CD4-positive, alpha-beta T cell treated with Interleukin-4 for 1 hour (primary cell): ENCODE measurements around the gene GAS6.
"Not testable (repeated sequence)": the region's sequence is repeated elsewhere in the genome, so short reads cannot be mapped to it uniquely, and the experiment has no call there.

Experiments
- DNase-seq, 2 donors: peaks; one replicate each; pipeline ENCODE4 v3.0.0-alpha.2; 2020 to 2022

Gene GAS6

GRCh38 chr13:113835461-113836270 is 28.2 kb downstream of the GAS6 start:
- DNase-seq: no peak

- no peak for DNase-seq
These were observed 29.2 kb downstream of the GAS6 start for GRCh38 chr13:113834496-113835200.

- DNase-seq: not testable (repeated sequence)
These were observed 29.9 kb downstream of the GAS6 start for GRCh38 chr13:113834006-113834405.

- no peak for DNase-seq
These were observed 30.6 kb downstream of the GAS6 start for GRCh38 chr13:113833111-113833830.

- no peak for DNase-seq
These were observed 31.2 kb downstream of the GAS6 start for GRCh38 chr13:113832631-113833030.

- no peak for DNase-seq
These were observed 31.7 kb downstream of the GAS6 start for GRCh38 chr13:113832205-113832604.

- DNase-seq: no peak
These were observed 32.8 kb downstream of the GAS6 start for GRCh38 chr13:113831061-113831460.

GRCh38 chr13:113830426-113830950 is 33.4 kb downstream of the GAS6 start:
- DNase-seq: not testable (repeated sequence)

- DNase-seq: no peak
These were observed 35.5 kb downstream of the GAS6 start for GRCh38 chr13:113828282-113828825.

GRCh38 chr13:113827021-113827420 is 36.9 kb downstream of the GAS6 start:
- no peak for DNase-seq

GRCh38 chr13:113826446-113826845 is 37.4 kb downstream of the GAS6 start:
- not testable (repeated sequence) for DNase-seq

- no peak for DNase-seq
These were observed 38.0 kb downstream of the GAS6 start for GRCh38 chr13:113825841-113826240.

- DNase-seq: no peak
These were observed 40.1 kb downstream of the GAS6 start for GRCh38 chr13:113823771-113824170.

- DNase-seq: no peak
These were observed 40.7 kb downstream of the GAS6 start for GRCh38 chr13:113822956-113823744.

- no peak for DNase-seq
These were observed 41.6 kb downstream of the GAS6 start for GRCh38 chr13:113822266-113822665.

GRCh38 chr13:113821847-113822246 is 42.0 kb downstream of the GAS6 start:
- no peak for DNase-seq

- DNase-seq: no peak
These were observed 42.8 kb downstream of the GAS6 start for GRCh38 chr13:113820813-113821651.

GRCh38 chr13:113819731-113820715 is 43.9 kb downstream of the GAS6 start:
- no peak for DNase-seq

- DNase-seq: no peak
These were observed 44.5 kb downstream of the GAS6 start for GRCh38 chr13:113819341-113819730.
